HG02840 (cell line): ENCODE results near the gene GOLPH3L.
"Not testable (repeated sequence)": the region's sequence is repeated elsewhere in the genome, so short reads cannot be mapped to it uniquely, and the experiment has no call there.

Experiments
- ATAC-seq: cut with Tn5 transposase; IDR thresholded peaks from one replicate; pipeline ENCODE4 v1.9.1; 2021; ENCODE audit warnings: mild to moderate bottlenecking, moderate library complexity, moderate number of reproducible peaks; ENCODE audit not compliant: unreplicated experiment, low FRiP score

GOLPH3L gene

DNA sequence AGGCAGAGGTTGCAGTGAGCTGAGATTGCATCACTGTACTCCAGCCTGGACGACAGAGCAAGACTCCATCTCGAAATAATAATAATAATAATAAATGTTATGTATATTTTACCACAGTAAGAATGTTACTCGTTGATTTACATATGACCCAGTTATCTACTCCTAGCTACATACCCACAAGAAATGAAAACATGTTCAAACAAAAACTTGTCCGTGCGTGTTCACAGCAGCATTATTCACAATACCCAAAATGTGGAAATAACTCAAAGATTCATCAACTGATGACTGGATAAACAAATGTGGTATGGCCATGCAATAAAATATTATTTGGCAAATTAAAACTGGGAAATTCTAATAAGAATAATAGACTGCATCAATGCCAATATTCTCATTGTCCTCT lies 35.8 kb downstream of the GOLPH3L start:
- no peak for ATAC-seq

DNA sequence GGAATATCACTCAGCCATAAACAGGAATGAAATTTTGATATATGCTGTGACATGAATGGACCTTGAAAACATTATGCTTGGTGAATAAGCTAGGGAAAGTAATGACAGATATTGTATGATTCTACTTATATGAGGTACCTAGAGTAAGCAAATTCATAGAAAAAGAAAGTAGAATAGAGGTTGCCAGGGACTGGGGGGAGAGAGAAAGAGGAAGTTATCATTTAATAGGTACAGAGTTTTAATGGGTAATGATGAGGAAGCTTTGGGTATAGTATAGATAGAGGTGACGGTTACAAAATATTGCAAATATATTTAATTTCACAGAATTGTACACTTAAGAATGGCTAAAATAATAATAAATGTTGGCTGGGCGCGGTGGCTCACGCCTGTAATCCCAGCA lies 36.4 kb downstream of the GOLPH3L start:
- ATAC-seq: no peak

DNA sequence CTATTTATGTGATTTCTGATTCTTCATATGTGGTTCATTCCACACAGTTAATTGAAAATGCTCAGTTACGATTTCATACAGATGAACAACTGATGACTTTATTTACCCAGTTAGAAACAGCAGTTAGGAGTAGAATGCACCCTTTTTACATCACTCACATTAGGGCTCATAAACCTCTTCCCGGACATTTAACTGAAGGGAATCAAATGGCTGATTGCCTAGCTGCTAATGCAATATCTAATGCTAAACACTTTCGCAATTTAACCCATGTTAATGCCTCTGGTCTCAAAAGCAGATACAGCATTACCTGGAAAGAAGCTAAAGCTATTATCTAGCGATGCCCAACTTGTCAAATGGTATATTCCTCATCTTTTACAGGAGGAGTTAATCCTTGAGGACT lies 39.9 kb downstream of the GOLPH3L start:
- ATAC-seq: not testable (repeated sequence)

DNA sequence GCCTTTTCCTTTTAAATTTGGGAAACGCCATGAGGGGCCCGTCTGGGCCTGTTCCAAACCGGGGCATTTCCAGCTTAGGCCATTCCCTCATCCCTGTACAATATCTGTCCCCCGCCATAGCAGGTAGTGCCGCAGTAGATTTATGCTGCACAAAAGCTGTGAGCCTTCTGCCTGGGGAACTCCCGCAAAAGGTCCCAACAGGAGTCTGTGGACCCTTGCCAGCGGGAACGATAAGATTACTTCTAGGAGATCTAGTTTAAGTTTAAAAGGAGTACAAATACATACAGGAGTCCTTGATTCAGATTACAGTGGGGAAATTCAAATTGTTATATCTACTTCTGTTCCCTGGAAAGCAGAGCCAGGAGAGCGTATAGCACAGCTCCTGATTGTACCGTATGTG lies 42.3 kb downstream of the GOLPH3L start:
- not testable (repeated sequence) for ATAC-seq

DNA sequence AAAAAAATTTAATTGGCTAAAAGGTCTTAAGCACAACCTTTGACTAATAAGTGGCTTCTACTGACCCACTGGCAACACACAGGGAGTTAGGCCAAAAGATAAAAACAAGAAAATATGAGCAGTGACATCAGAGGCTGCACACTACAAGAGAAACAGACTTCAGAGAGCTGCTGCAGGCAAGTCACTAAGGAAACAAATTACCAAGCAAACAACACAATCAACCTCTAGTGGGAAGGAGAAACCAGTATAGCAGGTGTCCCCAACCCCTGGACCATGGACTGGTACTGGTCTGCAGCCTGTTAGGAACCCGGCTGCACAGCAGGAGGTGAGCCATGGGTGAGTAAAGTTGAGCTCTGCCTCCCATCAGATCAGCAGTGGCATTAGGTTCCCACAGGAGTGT lies 46.8 kb downstream of the GOLPH3L start:
- no peak for ATAC-seq

DNA sequence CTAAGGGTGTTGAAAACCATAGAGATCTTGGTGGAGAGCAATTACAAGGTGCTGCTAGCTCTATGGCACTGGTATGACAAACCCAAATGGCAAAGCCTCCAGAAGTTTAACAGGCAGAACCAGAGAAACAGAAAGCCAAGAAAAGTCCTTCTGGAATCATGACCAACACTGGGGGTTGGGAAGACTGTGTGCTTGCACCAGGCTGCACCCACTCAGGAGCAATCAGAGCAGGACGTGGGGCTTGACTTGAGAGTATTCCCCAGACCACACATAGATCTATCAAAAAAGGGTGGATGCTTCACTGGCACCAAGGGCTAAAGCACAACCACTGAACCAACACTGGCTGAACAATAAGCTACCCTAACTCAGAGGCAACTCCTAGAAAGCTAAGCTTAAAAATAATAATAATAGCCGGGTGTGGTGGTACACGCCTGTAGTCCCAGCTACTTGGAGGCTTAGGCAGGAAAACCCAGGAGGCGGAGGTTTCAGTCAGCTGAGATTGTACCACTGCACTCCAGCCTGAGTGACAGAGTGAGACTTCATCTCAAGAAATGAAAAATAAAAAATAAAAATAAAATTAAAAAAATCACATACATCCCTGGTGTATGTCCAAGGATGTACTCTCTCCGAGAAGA lies 47.4 kb downstream of the GOLPH3L start:
- no peak for ATAC-seq

DNA sequence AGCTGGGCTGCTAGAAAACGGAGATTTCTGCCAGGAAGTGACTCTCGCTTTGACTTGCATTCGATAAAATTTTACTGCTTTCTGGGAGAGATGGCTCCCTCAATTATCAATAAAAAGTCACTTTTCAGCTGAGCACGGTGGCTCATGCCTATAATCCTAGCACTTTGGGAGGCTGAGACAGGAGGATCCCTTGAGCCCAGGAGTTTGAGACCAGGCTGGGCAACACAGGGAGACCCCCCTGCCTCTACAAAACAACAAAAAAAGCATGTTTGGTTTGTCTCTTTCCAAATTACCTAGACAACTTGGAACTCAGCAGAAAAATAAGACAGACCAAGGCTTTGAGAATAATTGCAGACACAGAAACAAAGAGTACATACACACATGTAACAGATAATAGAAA lies 54.7 kb downstream of the GOLPH3L start:
- no peak for ATAC-seq

DNA sequence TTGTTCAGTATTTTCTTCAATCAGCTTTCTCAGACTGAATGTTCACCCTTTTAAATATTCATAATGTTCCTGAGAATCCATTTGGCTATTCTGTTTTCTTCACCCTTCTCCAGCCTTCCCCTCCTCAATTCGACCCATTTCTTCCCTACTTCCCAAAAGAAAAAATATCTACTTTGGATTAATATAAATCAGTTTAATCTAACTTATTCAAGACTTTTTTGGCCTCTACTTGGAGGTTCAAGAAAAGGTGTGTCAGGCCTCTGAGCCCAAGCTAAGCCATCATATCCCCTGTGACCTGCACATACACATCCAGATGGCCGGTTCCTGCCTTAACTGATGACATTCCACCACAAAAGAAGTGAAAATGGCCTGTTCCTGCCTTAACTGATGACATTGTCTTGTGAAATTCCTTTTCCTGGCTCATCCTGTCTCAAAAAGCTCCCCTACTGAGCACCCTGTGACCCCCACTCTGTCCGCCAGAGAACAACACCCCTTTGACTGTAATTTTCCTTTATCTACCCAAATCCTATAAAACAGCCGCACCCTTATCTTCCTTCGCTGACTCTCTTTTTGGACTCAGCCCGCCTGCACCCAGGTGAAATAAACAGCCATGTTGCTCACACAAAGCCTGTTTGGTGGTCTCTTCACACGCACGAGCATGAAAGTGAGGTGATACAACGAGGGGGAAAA lies 55.7 kb downstream of the GOLPH3L start:
- not testable (repeated sequence) for ATAC-seq

DNA sequence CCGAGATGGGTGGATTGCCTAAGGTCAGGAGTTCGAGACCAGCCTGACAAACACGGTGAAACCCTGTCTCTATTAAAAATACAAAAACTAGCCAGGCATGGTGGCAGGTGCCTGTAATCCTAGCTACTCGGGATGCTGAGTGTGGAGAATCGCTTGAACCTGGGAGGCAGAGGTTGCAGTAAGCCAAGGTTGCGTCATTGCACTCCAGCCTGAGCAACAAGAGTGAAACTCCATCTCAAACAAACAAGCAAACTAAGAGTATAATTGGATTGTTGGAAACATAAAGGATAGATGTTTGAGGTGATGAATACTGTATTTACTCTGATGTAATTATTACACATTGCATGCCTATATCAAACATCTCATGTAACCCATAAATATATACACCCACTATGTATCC lies 58.5 kb downstream of the GOLPH3L start:
- ATAC-seq: not testable (repeated sequence)

DNA sequence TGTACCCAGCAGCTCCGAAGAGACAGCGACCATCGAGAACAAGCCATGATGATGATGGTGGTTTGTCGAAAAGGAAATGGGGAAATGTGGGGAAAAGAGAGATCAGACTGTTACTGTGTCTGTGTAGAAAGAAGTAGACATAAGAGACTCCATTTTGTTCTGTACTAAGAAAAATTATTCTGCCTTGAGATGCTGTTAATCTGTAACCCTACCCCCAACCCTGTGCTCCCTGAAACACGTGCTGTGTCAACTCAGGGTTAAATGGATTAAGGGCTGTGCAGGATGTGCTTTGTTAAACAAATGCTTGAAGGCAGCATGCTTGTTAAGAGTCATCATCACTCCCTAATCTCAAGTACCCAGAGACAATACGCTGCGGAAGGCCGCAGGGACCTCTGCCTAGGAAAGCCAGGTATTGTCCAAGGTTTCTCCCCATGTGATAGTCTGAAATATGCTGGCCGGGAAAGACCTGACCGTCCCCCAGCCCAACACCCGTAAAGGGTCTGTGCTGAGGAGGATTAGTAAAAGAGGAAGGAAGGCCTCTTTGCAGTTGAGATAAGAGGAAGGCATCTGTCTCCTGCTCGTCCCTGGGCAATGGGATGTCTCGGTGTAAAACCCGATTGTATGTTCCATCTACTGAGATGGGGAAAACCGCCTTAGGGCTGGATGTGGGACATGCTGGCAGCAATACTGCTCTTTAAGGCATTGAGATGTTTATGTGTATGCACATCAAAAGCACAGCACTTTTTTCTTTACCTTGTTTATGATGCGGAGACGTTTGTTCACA lies 61.9 kb downstream of the GOLPH3L start:
- ATAC-seq: not testable (repeated sequence)

DNA sequence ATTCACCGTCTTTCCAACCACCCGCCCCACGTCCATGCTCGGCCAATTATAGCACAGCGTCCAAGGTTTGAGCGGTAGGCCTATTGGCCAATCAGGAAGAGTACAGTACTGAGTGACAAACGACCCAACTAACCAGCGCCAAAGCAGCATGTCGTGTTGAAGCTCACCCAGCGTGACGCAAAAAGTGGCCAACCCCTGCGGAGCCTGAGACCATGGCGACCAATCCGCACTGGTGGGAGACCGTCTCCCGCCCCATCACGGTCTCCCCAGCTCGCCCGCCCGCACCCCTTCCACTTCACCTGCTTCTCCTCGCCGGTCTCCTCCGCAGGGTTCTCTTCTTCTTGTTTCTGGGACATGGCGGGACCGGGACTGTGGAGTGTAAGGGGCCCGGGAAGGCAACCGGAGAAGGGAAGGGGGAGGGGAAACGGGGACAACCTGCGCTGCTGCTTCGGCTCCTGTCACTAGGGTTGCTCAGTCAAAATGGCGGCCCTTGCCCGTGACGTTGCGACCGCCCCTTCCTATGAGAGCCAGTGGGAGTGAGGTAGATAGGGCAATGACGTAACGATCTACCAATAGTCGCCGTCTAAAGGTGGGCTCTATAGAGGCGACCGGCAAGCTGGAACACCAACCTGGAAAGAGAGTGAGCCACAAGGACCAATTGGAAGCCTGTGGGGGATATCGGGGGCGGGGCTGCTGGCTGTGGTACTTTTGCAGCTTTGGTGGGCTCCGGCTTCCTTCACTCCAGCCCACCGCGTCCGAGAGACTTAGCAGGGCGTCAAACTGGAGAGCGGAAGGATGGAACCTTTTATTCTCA lies 67.6 kb downstream of the GOLPH3L start, which contains the start of gene ENSA:
TSS of gene ENSA (minus strand) at position 498 of the 814 bp plus-strand sequence. CDS start at position 356, 142 bp downstream.
- ATAC-seq: peak; percentile 93

DNA sequence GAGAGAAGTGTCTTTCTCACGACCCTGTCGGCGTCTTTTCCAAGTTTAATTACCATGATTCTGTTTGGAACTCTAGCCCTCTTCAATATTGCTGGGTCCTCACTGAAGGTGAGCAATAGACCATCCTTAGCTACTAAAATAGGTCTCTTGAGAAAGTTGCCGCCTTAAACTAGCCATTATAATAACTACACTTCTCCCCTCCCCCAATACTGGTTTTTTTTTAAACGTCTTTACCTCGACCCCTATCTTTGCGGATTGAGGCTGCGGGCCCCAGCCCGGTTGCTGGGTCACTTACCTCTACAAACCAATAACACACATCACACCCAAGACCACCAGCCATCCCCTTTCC lies 68.2 kb downstream of the GOLPH3L start:
- ATAC-seq: no peak

DNA sequence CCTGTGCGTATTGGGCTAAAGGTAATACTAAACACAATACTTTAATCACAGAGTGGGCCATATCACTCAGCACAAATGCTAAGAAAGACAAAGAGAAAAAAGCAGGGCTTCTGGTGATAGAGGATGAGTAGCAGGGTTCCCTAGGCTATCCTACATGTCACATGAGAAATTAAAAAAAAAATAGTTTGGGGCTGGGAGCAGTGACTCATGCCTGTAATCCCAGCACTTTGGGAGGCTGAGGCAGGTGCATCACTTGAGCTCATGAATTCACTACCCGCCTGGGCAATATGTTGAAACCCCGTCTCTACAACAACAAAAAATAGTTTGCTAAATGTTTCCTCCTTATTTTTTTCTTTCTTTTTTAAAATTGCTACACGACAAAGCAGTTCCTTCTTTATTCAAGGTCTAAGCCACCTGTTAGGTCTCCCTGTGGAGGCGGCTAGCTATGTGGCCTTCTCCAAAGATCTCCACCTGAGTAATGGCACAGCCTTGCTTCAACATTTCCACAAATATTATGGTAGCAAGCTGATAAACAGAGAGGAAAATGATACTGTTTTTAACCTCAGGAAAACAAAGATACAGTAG lies 69.0 kb downstream of the GOLPH3L start:
- ATAC-seq: no peak

DNA sequence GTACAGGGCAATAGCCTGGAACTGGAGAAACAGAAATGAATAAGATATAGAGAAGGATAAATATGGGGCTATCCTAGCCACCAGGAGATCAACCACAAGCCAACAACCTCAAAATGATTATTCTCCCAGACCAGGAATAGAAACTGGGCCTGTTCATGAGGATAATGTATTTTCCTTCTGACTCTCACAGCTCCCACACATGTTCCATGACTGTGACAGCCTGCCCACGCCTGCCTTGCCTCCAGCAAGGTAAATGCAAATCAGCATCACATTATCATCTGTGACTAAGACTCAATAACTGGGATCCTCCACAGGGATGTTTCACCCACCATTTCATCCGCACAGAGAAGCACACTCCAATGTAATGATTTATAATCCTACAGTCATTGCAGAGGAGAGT lies 70.8 kb downstream of the GOLPH3L start:
- no peak for ATAC-seq

DNA sequence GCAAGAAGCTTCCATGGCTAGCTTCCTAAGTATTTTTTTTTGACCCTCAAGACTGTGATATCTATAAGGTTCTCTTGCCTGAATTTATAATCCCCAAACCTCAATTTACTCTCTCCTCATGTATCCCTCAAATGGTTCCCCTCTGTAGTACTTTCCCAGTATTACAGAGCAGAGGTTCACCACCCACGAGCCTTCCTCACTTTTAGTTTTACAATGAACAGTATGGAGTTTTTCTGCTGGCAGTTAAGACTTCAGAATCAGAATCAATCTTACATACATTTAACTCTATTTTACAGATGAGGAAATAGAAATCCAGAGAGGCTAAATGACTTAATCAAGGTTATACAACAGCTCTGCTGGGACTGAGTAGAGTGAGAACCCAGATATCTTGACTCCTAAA lies 72.4 kb downstream of the GOLPH3L start:
- ATAC-seq: not testable (repeated sequence)

DNA sequence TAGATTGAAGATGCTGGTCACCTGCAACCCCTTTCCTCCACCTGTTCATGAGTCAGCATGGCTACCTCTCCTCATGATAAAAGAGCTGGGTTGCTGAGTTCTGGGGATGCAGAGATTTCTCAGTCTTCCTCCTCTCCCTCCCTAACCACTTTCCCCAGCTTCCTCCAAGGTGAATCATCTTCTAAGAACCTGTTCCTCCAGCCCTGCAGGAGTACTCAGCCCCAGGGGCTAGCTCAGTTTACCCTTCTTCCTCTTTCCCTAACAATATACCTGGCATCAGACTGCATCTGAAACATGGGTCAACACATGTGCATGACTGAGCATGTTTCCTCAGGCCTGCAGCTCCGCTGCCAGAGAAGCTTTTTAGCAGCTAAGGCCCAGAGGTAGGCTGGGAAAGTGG lies 72.8 kb downstream of the GOLPH3L start:
- not testable (repeated sequence) for ATAC-seq

DNA sequence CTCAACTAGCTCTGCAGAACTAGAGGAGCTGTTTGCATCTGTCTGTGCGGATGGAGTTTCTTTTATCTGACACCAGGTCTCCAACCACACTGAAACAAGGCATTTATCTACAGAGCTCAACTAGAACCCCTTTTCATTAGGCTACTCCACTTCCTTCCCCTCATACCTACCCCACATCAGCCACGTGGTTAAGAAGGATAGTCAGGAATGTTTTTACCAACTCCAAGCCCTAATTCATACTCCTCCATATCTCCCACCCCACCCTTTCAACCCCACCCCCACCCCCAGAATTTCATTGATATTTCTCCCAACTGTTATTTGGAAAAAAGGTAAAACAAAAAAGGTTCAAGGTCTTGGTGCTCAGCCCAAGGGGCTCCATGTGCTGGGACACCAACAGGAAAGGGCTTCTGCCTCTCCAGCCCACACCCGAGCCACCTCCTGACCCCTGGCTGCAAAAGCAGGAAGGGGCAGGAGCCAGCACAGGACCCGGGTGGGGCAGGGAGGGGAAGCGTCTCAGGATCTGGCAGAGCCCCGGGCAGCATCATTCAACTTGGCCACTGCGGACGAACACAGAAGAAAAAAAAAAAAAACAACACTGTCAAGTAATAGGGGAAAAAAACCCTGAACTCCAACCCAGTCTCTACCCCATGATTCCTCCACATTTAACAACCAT lies 74.5 kb downstream of the GOLPH3L start:
- ATAC-seq: no peak

DNA sequence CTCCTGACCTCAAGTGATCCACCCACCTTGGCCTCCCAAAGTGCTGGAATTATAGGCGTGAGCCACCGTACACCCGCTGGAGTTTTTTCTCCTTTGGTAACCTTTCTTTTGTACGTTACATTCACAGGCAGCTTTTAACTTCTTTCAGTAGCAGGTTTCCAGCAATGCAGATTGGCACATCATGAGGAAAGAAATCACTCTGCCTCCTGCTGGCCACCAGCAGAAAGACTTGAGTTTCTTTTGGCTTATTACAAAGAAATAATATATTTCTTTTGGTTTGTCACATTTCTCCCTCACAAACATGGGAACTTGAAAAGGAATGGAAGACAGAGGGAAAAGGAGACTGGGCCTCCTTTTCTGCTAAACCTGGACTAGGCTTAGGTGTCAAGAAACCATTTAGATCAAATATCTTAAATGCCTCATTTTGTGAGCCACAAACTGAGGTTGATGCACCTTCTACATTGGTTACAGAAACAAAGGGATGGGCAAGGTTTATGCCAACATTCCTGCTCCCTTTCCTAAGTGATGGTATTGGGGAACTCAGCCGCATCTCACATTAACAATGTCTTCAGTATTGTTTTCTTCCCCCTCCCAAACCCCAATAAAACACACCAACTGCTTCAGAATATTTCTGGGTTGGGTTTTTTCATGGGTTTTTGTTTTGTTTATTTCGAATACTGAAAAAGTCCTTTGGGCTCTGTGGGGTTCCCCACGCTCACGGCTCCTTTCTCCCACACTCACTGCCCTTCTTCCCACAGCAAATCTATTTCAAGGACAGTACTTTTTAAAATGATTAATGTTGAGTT lies 75.3 kb downstream of the GOLPH3L start:
- ATAC-seq: no peak

DNA sequence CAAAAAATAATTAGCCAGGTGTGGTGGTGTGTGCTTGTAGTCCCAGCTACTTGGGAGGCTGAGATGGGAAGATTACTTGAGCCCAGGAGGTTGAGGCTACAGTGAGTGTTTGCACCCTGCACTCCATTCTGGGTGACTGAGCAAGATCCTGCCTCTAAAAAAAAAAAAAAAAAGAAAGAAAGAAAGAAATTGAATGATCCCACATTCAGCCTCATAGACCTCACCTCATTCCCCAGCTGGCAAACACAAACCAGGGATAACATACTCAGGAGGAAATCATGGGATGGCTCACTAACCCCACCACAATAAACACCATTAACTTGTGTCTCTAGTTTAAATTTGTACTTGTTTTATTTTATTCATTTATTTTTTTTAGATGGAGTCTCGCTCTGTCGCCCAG lies 76.0 kb downstream of the GOLPH3L start:
- no peak for ATAC-seq
